HG03558 (cell line): ENCODE results near the gene ARHGAP26.

Source experiments
- ATAC-seq: cut with Tn5 transposase; IDR thresholded peaks from one replicate; pipeline ENCODE4 v1.9.1; 2021; ENCODE audit warnings: moderate number of reproducible peaks; ENCODE audit not compliant: unreplicated experiment; ENCODE audit errors: extremely low read depth

Gene ARHGAP26

GRCh38 chr5:143023411-143024096 lies 253.4 kb downstream of the ARHGAP26 start:
- ATAC-seq = peak; percentile 31

- ATAC-seq = no peak
These were observed 254.2 kb downstream of the ARHGAP26 start for GRCh38 chr5:143024228-143024920.

DNA sequence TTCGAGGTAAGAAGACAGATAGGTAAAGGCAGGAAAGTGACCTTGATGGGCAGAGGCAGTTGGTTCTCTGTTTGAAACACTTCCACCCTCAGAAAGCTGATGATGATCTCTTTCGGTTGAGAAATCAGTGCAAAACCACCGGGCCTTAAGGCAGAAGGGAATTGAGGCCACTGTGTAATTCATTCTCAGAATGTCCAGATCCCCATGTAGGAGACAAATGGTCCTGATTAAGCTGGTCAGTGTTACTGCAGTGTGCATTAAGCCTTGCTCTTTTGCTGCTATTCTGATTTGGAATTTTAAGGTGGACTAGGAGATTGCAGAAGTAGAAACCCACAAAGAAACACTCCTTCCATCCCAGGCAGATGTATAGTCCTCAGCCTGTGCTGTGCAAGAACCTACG lies 255.2 kb downstream of the ARHGAP26 start:
- no peak for ATAC-seq

- no peak for ATAC-seq
These were observed 255.8 kb downstream of the ARHGAP26 start for GRCh38 chr5:143025971-143026370.

- ATAC-seq = no peak
These were observed 256.2 kb downstream of the ARHGAP26 start for GRCh38 chr5:143026380-143026779.

DNA sequence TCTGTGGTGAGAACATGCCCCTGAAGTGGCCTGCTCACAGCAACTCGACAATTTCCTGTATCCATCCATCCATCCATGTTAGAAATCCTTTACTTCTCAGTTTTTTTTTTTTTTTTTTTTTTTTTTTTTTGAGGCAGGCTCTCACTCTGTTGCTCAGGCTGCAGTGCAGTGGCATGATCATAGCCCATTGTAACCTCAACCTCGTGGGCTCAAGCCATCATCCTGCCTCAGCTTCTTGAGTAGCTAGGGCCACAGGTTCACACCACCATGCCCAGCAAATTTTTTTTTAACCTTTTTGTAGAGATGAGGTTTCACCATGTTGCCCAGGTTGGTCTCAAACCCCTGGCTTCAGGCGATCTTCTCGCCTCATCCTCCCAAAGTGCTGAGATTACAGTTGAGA lies 259.1 kb downstream of the ARHGAP26 start:
- no peak for ATAC-seq

GRCh38 chr5:143030349-143030748 lies 260.2 kb downstream of the ARHGAP26 start:
- ATAC-seq = no peak

GRCh38 chr5:143031781-143032580 lies 261.8 kb downstream of the ARHGAP26 start:
- no peak for ATAC-seq

GRCh38 chr5:143032581-143032836 lies 262.3 kb downstream of the ARHGAP26 start:
- no peak for ATAC-seq

GRCh38 chr5:143033535-143034250 lies 263.5 kb downstream of the ARHGAP26 start:
- ATAC-seq = no peak

DNA sequence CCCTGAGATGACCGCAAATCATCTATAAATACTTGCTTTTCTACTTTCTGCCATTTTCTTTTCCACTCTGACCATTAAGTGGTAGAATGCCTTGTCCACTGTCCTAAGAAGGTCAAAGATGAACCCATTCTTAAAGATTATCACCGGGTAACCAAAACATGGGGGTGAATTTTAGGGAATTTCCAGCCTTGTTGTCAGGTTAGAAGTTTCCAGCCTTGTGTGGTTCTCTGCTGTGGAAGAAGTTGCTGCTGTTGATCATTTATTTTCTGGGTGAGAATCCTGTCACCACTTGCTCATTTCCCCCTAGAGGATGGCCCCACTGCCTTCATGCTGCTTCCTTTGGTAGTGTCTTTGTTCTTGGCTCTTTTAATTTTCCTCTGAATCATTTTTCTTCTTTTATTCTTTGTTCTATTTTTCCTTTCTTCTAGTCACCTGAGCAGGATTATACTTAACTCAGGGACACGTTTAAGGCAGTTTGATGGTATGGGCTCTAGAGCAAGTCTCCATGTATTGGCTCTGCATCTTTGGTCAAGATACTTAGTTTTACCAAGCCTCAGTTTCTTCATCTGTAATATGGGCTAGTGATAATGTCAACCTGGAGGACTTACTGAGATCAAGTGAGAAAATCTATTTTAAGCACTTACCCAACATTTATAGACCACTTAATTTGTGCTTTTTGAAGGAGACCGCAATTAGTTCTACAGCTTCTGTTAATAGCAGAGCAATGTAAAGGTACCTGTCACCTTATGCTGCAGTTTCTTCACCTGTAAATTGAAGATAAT lies 266.2 kb downstream of the ARHGAP26 start:
- ATAC-seq = no peak

GRCh38 chr5:143037071-143037470 lies 266.9 kb downstream of the ARHGAP26 start:
- no peak for ATAC-seq

DNA sequence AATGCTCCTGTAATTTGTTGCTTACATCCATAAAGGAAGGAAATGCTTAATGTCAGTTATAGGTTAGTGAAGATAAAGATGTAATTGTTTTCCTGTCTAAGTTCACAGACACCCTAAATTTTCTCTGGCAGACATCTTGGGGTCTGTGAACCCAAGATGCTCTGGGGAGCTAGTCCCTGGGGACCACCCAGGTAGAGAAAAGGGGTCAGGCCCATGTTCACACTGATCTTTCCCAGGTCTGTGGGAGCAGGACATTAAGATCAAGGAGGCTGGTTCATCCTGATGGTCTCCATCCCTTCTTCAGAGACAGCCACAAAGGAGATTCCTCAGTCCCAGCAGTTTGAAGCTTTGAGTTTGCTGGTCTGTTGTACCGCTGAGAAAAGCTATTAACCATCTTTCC lies 267.5 kb downstream of the ARHGAP26 start:
- ATAC-seq = no peak

DNA sequence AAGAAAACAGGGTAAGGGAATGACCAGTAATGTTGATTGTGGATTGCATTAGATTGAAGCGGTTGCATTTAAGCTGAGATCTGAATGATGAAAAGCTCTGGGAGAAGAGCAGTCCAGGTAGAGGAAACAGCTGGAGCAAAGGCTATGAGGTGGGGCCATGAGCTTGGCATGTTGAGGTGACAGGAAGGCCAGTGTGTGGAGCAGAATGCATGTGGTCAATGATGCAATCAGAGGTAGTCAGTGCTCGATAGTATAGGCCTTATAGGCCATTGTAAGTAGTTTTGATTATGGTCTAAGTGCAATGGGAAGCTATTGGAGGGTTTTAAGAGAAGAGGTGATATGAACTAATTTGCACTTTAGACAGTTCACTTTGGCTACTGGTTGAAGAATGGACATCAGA lies 270.4 kb downstream of the ARHGAP26 start:
- ATAC-seq = no peak

DNA sequence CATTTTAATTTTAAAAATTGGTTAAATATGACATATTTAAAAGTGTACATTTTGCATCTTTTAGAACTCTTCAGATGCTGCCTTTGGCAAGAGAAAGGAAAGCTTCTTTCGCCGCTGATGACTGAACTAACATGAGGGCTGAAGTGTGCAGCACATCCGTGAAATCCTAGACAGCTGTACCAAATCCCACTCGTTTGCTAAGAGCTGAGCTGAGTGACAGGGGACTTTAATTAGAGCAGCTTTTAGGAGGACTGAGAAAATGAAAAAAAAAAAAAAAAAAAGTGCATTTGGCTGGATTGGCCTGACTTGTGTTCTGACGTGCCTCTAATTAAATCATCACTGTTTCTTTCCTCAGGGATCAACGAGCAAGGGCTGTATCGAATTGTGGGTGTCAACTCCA lies 271.3 kb downstream of the ARHGAP26 start:
- no peak for ATAC-seq

GRCh38 chr5:143041972-143042770 lies 272.0 kb downstream of the ARHGAP26 start:
- ATAC-seq = no peak

DNA sequence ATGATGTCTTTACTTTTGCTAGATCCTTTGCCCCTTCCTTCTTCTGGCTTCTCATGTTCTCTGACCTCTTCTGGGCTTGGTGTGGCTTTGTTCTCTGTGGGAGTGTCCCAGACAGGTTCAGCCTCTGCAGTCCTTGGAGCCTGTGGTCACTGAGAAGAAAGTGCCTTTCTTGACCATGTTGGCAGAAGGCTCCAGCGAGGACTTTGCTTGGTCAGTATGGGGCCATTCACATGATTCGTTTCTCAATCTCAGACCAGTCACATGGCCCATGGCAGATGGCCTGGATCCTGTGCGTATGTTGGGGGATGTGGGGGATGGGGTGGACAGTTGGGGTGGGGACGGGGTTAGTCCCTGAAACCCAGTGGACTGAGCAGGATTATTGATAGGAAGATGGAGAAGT lies 274.1 kb downstream of the ARHGAP26 start:
- no peak for ATAC-seq

DNA sequence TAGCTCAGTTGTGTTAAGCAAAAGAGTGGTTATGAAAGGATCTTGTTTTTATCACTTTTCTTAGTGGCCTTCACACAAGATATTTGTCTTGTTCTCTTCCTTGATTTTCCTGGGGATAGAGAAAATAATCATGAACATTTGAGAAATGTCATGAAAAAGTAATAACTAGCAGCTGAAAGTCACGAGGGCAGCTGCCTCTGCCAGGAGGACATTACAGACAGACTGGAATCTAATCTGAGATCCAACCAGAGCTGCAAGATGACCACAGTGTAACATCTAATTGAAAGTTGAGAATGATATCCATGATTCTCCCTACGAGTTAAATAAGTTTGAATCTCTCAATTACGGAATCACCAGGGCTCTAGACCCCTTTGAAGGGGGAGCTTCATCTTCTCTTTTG lies 274.9 kb downstream of the ARHGAP26 start:
- ATAC-seq = no peak

- no peak for ATAC-seq
These were observed 276.1 kb downstream of the ARHGAP26 start for GRCh38 chr5:143046314-143046713.
